Astrocyte of the spinal cord (primary cell): ENCODE results near the gene YJEFN3.

Experiments
- DNase-seq: peaks from one replicate; pipeline ENCODE4 v3.0.0; 2011; ENCODE audit warnings: low read depth, low spot score
- H3K4me3 ChIP-seq: 2 replicates; pipeline ENCODE4 v1.5.1; 2011; ENCODE audit warnings: low read depth, mild to moderate bottlenecking, low read length, moderate library complexity
- CTCF ChIP-seq: IDR thresholded peaks from 2 replicates; pipeline ENCODE4 v1.5.1; 2012; ENCODE audit warnings: low read depth, mild to moderate bottlenecking, low read length, inconsistent platforms
- in situ Hi-C: cut with HindIII; loops from 2 replicates; pipeline ENCODE4 v1.10.0; 2017; ENCODE audit warnings: low sequenced_read_pairs

Gene YJEFN3

GRCh38 chr19:19562665-19563347, 34.1 kb downstream of the YJEFN3 start:
- TF ChIP-seq CTCF: no peak
- DNase-seq: no peak
- in situ Hi-C loops: no loop called here
- no peak overlapping the region for H3K4me3 ChIP-seq

- no peak overlapping the region for H3K4me3 ChIP-seq
- no peak for TF ChIP-seq CTCF
- in situ Hi-C loops: no loop called here
- no peak for DNase-seq
These were observed 34.7 kb downstream of the YJEFN3 start for GRCh38 chr19:19563348-19563848.

- DNase-seq: no peak
- H3K4me3 ChIP-seq: no peak overlapping the region
- no peak for TF ChIP-seq CTCF
- in situ Hi-C loops: no loop called here
These were observed 37.6 kb downstream of the YJEFN3 start for GRCh38 chr19:19566306-19566705.

GRCh38 chr19:19567391-19567790, 38.7 kb downstream of the YJEFN3 start:
- H3K4me3 ChIP-seq: no peak overlapping the region
- in situ Hi-C loops: no loop called here
- TF ChIP-seq CTCF: no peak
- DNase-seq: no peak

- H3K4me3 ChIP-seq: no peak overlapping the region
- in situ Hi-C loops: no loop called here
- peak; percentile 30 for DNase-seq
- no peak for TF ChIP-seq CTCF
These were observed 40.4 kb downstream of the YJEFN3 start for GRCh38 chr19:19568802-19569756.

- in situ Hi-C loops: no loop called here
- DNase-seq: no peak
- H3K4me3 ChIP-seq: no peak overlapping the region
- TF ChIP-seq CTCF: no peak
These were observed 41.9 kb downstream of the YJEFN3 start for GRCh38 chr19:19570571-19570970.
